CD4-positive, alpha-beta T cell (primary cell): Measurements from ENCODE around the gene TEK. TPM values are rescaled to one million over a fixed set of nuclear protein-coding genes. Genes with fewer than 3 reads are reported as not detected.

Experiments used
- ATAC-seq: fragments of 200-7000 bp; cut with Tn5 transposase; one replicate; pipeline ENCODE4 v1.10.0; 2022; ENCODE audit warnings: mild to moderate bottlenecking; ENCODE audit not compliant: poor library complexity
- CTCF ChIA-PET: fragments of 350-600 bp; sonication (Branson Sonifier 250); formaldehyde crosslinking; loops from one replicate; lab custom pipeline; 2021; ENCODE audit warnings: antibody characterized with exemption, inconsistent platforms; lab: Charles Lee
- POLR2A ChIA-PET: fragments of 350-600 bp; sonication (Branson Sonifier 250); formaldehyde crosslinking; loops from one replicate; lab custom pipeline; 2021; ENCODE audit warnings: antibody characterized with exemption, inconsistent platforms; lab: Charles Lee
- DNase-seq, 14 experiments: peaks; one replicate each; pipeline ENCODE4 v3.0.0-alpha.2; 2013 to 2020; ENCODE audit warnings: mixed read lengths in 2 of 14
- H3K27ac ChIP-seq, 2 donors: one replicate each; pipeline versions ENCODE4 v1.5.1 to v1.7.0; 2013; ENCODE audit warnings: low read length in 2 of 2, low read depth in 1 of 2, mild to moderate bottlenecking in 1 of 2
- H3K27me3 ChIP-seq, 2 experiments: 1 replicate in 1 of 2; 2 replicates in 1 of 2; pipeline versions ENCODE4 v1.6.1 to v1.7.0; 2013; ENCODE audit warnings: low read length in 2 of 2, control low read depth in 1 of 2, mild to moderate bottlenecking in 1 of 2, moderate library complexity in 1 of 2; ENCODE audit not compliant: insufficient read depth in 2 of 2, control insufficient read depth in 1 of 2
- H3K36me3 ChIP-seq: one replicate; pipeline ENCODE4 v1.6.1; 2013; ENCODE audit warnings: low read length, control low read depth; ENCODE audit not compliant: insufficient read depth
- H3K4me1 ChIP-seq: one replicate; pipeline ENCODE4 v1.6.1; 2013; ENCODE audit warnings: low read length, control low read depth; ENCODE audit not compliant: insufficient read depth
- H3K4me3 ChIP-seq: one replicate; pipeline ENCODE4 v1.5.1; 2013; ENCODE audit warnings: mild to moderate bottlenecking, low read length, moderate library complexity
- H3K9me3 ChIP-seq, 2 experiments: 1 replicate in 1 of 2; 2 replicates in 1 of 2; pipeline versions ENCODE4 v1.6.1 to v1.7.0; 2013; ENCODE audit warnings: low read length in 2 of 2, mild to moderate bottlenecking in 2 of 2, control low read depth in 1 of 2, moderate library complexity in 1 of 2; ENCODE audit not compliant: control insufficient read depth in 1 of 2, insufficient read depth in 1 of 2
- H3K27ac Mint-ChIP-seq: one replicate; pipeline ENCODE4 v1.8.0; 2020; ENCODE audit warnings: mixed read lengths
- H3K27me3 Mint-ChIP-seq: one replicate; pipeline ENCODE4 v1.8.0; 2021; ENCODE audit warnings: mixed read lengths
- H3K36me3 Mint-ChIP-seq: one replicate; pipeline ENCODE4 v1.8.0; 2021; ENCODE audit warnings: low read depth, mixed read lengths
- H3K4me1 Mint-ChIP-seq: one replicate; pipeline ENCODE4 v1.8.0; 2021; ENCODE audit warnings: low read depth, mixed read lengths
- H3K4me3 Mint-ChIP-seq: one replicate; pipeline ENCODE4 v1.8.0; 2020; ENCODE audit warnings: mild to moderate bottlenecking, mixed read lengths
- H3K9me3 Mint-ChIP-seq: one replicate; pipeline ENCODE4 v1.8.0; 2020; ENCODE audit warnings: mixed read lengths
- intact Hi-C, 2 experiments: fragments of 100-400 bp; cut with DNase I in 1 of 2; cut with micrococcal nuclease in 1 of 2; formaldehyde crosslinking; loops; one replicate each; pipeline versions ENCODE4 v1.15.1 to v1.9.0; 2023 to 2025; cut with DNase I, micrococcal nuclease
- polyA plus RNA-seq, 2 donors: library from polyadenylated mRNA; unstranded; fragments of 120-200 nt; gene quantifications; one replicate each; pipeline ENCODE4 v1.2.1, GENCODE V29; 2013
- total RNA-seq, 174 experiments: library from RNA in 2 of 174; stranded (reverse) in 2 of 174; gene quantifications; one replicate each; pipeline ENCODE4 v1.2.3 and lab custom pipeline; 2021 to 2026
- TF ChIP-seq, protein P1 (sequence below): fragments of 200-600 bp; IDR thresholded peaks from one replicate; pipeline ENCODE4 v1.8.0; 2022; ENCODE audit warnings: antibody characterized with exemption, mild to moderate bottlenecking

TEK gene
- not detected for total RNA-seq
- not detected for polyA plus RNA-seq (2013, experiment 1 of 2)
- polyA plus RNA-seq (2013, experiment 2 of 2), result 0.34 TPM
- total RNA-seq (lab: John Stamatoyannopoulos, UW), result 0 to 0.39 (median 0) reads per million in 172 experiments

DNA sequence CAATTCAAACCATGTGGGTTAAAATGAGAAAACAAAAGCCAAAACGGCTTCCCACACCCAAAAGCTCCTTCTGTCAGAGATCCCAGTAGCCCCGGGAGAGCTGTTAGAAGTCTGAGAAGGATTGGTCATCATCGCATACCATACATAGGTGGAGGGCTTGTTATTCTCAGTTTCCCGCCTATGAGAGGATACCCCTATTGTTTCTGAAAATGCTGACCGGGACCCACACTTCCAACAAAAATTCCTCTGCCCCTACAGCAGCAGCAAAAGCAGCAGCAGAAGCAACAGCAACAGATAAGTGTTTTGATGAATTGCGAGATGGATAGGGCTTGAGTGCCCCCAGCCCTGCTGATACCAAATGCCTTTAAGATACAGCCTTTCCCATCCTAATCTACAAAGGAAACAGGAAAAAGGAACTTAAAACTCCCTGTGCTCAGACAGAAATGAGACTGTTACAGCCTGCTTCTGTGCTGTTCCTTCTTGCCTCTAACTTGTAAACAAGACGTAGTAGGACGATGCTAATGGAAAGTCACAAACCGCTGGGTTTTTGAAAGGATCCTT lies at the start of gene TEK:
Gene TEK (plus strand): TSS at position 245 of the 561 bp plus-strand sequence. CDS start 366 bp downstream, outside the sequence.
- no peak within 1 kb of the TSS for H3K4me3 Mint-ChIP-seq
- H3K27me3 ChIP-seq, result no peaks in the 10 kb centered on the region
- DNase-seq (no peak), ATAC-seq (no peak)
- H3K27ac Mint-ChIP-seq, result no peak within 1 kb of the TSS
- ChIA-PET CTCF (no interaction called here), POLR2A (no interaction called here)
- intact Hi-C loops, result no loop called here
- TF ChIP-seq, protein P1, sequence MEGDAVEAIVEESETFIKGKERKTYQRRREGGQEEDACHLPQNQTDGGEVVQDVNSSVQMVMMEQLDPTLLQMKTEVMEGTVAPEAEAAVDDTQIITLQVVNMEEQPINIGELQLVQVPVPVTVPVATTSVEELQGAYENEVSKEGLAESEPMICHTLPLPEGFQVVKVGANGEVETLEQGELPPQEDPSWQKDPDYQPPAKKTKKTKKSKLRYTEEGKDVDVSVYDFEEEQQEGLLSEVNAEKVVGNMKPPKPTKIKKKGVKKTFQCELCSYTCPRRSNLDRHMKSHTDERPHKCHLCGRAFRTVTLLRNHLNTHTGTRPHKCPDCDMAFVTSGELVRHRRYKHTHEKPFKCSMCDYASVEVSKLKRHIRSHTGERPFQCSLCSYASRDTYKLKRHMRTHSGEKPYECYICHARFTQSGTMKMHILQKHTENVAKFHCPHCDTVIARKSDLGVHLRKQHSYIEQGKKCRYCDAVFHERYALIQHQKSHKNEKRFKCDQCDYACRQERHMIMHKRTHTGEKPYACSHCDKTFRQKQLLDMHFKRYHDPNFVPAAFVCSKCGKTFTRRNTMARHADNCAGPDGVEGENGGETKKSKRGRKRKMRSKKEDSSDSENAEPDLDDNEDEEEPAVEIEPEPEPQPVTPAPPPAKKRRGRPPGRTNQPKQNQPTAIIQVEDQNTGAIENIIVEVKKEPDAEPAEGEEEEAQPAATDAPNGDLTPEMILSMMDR, result no peak
- H3K36me3 Mint-ChIP-seq, result no peaks in the 10 kb centered on the region
- no peak within 1 kb of the TSS for H3K4me3 ChIP-seq
- no peaks in the 10 kb centered on the region for H3K9me3 ChIP-seq
- no peak within 1 kb of the TSS for H3K27ac ChIP-seq
- H3K36me3 ChIP-seq, result no peaks in the 10 kb centered on the region
- no peaks in the 10 kb centered on the region for H3K4me1 Mint-ChIP-seq
- H3K27me3 Mint-ChIP-seq, result peaks cover 9% of the 10 kb centered on the region
- H3K4me1 ChIP-seq, result no peaks in the 10 kb centered on the region
- no peaks in the 10 kb centered on the region for H3K9me3 Mint-ChIP-seq

DNA sequence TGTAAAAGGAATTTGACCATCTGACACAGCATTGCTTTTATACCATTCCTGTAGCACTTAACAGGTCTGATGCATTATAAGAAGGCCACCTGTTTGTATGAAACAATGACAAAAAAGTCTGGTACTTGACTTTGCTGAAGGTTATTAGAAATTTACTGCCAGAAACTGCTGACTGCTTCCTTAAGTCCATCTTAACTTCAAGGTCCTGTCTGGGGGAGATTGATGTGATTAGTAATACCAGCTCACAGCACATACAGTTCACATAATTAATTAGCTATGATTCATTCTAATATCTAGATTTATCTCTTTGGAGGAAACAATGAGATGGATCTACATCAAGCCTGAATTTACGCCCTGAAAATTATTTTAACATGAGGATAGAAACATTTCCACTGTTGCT lies 49.6 kb upstream of the TEK start:
- no peaks in the 10 kb centered on the region for H3K36me3 ChIP-seq
- no peak for ATAC-seq

DNA sequence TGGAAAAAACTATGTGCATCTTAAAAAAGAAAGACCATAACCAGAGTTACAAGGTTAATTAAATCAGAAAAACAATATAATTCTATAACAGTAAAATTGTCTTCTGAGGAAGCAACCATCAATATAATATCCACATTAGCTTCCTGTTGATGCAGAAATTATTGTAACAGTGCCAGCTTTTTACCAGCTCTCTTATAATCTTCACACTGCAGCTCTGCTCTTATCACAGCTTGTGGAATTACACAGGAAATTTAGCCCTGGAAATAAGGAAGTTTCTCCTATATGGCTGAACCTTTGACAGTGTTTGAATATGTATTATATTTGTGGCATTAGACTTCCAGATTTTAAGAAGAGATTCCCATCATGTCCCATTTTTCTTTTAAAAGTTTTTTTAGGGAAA lies 49.1 kb upstream of the TEK start:
- no peak overlapping the region for H3K4me3 Mint-ChIP-seq
- no peaks in the 10 kb centered on the region for H3K4me1 Mint-ChIP-seq
- no peaks in the 10 kb centered on the region for H3K9me3 Mint-ChIP-seq
- H3K27ac ChIP-seq, result no peak overlapping the region
- ChIA-PET POLR2A (no interaction called here), CTCF (no interaction called here)
- H3K27me3 Mint-ChIP-seq, result no peaks in the 10 kb centered on the region
- H3K4me1 ChIP-seq, result no peaks in the 10 kb centered on the region
- H3K27ac Mint-ChIP-seq, result no peak overlapping the region
- no peak for DNase-seq
- no peaks in the 10 kb centered on the region for H3K36me3 ChIP-seq
- H3K9me3 ChIP-seq, result no peaks in the 10 kb centered on the region
- H3K27me3 ChIP-seq, result no peaks in the 10 kb centered on the region
- H3K36me3 Mint-ChIP-seq, result peaks cover 20% of the 10 kb centered on the region
- intact Hi-C loops, result no loop called here
- TF ChIP-seq, protein P1, result no peak
- no peak for ATAC-seq
- no peak overlapping the region for H3K4me3 ChIP-seq

More for the DNA sequence above, 49.6 kb upstream of the TEK start:
- TF ChIP-seq, protein P1, result no peak
- ChIA-PET POLR2A (no interaction called here), CTCF (no interaction called here)
- Mint-ChIP-seq H3K27me3 (no peaks in the 10 kb centered on the region), H3K4me1 (no peaks in the 10 kb centered on the region), H3K36me3 (peaks cover 20% of the 10 kb centered on the region), H3K9me3 (no peaks in the 10 kb centered on the region), H3K27ac (no peak overlapping the region), H3K4me3 (no peak overlapping the region)
- no peaks in the 10 kb centered on the region for H3K9me3 ChIP-seq
- H3K27ac ChIP-seq, result no peak overlapping the region
- H3K27me3 ChIP-seq, result no peaks in the 10 kb centered on the region
- no peak for DNase-seq
- intact Hi-C loops, result no loop called here
- no peak overlapping the region for H3K4me3 ChIP-seq
- no peaks in the 10 kb centered on the region for H3K4me1 ChIP-seq
